ENCODE results near the gene OPN3. TPM values are rescaled to one million over a fixed set of nuclear protein-coding genes. Genes with fewer than 3 reads are reported as not detected.

Gene OPN3
- total RNA-seq, 1 donor from 2014 or later, result 23.3 TPM

DNA sequence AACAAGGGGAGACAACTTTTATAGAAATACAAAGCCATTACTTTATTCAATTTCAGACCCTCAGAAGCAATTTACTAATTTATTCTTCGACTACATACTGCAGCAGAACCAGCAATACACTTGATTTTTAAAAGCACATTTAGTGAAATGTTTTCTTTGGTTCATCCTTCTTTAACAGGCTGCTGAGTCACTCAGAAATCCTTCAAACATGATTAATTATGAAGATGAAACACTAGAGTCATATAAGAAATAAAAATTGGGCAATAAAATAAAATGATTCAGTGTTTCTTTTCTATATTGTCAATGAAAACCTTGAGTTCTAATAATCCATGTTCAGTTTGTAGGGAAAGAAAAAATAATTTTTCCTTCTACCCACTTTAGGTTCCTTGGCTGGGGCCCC is 47.0 kb downstream of the OPN3 start:
- DNase-seq (ENCODE audit: extremely low read depth, low read depth, low spot score), result no peak

GRCh38 chr1:241592273-241592958 is 47.8 kb downstream of the OPN3 start:
- no peak for DNase-seq (ENCODE audit: extremely low read depth, low read depth, low spot score)

DNA sequence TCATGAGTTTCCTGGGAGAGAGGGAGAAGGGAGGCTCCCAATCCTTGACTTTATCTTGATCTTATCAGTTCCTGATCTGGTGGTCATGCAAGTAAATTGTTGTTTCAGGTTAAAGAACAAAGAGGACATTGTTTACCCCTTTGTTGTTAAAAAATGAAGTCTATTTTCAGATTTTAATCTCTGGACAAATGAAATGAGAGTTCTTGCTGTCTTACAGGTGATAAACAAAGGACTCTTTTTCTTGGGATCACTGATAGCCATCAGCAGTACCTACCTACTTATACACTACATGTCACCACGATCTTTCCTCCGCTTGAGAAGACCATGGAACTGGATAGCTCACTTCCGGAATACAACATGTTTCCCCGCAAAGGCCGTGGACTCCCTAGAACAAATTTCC is 48.4 kb downstream of the OPN3 start:
- no peak for DNase-seq (ENCODE audit: extremely low read depth, low read depth, low spot score)

- DNase-seq (ENCODE audit: extremely low read depth, low read depth, low spot score), result no peak
Observed at GRCh38 chr1:241591317-241591716, 48.9 kb downstream of the OPN3 start.

DNA sequence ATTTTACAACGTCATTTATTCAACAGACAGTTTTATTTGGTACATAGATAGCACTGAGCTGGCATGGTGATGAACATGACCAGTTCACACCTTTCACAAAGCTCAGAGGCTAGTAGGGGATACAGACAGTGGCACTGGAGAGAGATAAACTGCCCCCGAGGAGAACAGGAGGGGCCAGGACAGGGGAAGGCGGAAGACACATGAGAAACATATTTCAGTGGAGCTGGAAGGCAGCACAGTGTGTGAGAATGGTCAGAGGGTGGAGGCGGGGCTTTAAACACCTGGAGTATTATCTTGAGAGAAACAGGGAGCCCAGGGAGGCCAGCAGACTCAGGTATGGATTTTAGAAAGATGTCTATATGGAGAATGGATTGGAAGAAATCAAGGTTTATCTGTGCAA is 49.5 kb downstream of the OPN3 start:
- no peak for DNase-seq (ENCODE audit: extremely low read depth, low read depth, low spot score)

DNA sequence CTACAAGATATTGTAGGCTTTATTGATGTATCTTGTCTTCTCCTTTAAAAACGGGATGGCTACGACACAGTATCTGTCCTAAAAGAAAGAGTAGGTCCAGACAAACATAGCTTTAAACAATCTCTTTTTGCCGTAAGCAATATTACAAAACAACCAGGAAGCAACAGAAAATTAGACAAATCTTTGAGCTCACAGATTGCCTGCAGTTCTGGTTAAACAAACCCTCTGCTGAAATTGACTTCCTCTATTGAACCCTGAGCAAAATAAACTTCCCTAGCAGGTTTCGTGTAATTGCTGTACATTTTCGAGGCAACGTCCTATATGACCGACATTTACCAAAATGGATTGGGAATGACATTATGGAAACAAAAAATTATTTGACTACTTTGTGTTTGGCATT is 50.6 kb downstream of the OPN3 start:
- no peak for DNase-seq (ENCODE audit: extremely low read depth, low read depth, low spot score)

- DNase-seq (ENCODE audit: extremely low read depth, low read depth, low spot score), result no peak
Observed at GRCh38 chr1:241586905-241587512, 53.2 kb downstream of the OPN3 start.

GRCh38 chr1:241582921-241583321 is 57.2 kb downstream of the OPN3 start:
- DNase-seq (ENCODE audit: extremely low read depth, low read depth, low spot score), result no peak

GRCh38 chr1:241579434-241579833 is 60.7 kb downstream of the OPN3 start:
- no peak for DNase-seq (ENCODE audit: extremely low read depth, low read depth, low spot score)

DNA sequence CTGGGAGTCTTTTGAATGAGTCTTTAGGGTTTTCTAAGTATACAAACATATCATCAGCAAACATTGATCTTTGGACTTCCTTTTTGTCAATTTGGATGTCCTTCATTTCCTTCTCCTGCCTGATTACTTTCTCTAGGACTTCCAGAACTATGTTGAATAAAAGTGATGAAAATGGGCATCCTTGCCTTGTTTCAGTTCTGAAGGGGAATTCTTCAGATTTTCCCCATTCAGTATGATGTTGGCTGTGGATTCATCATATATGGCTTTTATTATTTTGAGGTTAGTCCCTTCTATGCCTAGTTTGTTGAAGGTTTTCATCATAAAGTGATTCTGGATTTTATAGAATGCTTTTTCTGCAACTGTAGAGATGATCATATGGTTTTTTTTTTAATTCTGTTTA is 66.0 kb downstream of the OPN3 start:
- DNase-seq (ENCODE audit: extremely low read depth, low read depth, low spot score), result no peak

- no peak for DNase-seq (ENCODE audit: extremely low read depth, low read depth, low spot score)
Observed at GRCh38 chr1:241569848-241570247, 70.3 kb downstream of the OPN3 start.

DNA sequence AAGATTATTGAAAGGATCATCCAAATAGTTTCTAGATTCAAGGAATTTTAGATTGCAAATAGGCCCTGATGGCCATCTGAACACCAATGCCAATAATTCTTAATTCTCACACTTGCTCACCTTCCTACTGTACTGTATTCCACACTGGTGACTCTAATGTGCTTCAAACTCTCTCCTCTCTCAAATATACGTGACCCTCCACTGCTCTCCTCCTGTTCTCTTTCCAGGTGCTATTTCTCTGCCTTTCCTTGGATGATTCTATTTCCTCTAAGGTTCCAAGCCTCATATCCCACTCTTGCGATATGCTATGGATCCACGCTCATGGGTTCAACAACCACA is 79.4 kb downstream of the OPN3 start:
- DNase-seq (ENCODE audit: extremely low read depth, low read depth, low spot score), result no peak

GRCh38 chr1:241560146-241560848 is 79.9 kb downstream of the OPN3 start:
- no peak for DNase-seq (ENCODE audit: extremely low read depth, low read depth, low spot score)

DNA sequence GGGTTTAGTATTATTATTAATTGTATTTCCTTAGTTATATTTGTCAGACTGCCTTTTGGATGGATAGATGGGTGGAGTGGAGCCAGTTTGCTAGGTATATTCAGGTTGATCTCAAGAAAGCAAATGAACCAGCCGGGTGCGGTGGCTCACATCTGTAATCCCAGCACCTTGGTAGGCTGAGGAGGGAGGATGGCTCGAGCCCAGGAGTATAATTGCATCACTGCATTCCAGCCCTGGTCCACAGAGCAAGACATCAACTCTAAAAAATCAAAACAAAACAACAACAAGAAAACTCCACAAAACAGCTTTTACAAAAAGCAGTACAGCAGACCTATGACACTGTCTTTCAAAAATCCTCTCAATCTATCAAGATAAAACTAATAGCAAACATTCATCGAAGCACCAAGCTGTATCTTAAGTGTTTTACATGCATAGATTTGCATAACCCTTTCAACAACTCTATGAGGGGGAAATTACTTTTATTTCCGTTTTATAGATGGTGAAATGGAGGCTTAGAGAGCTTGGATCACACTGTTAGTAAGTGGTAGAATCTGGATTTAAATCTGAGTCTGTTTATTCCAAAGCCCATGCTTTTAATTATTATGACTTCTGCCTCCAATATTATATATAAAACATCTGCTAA is 82.5 kb downstream of the OPN3 start:
- DNase-seq (ENCODE audit: extremely low read depth, low read depth, low spot score), result no peak

- DNase-seq (ENCODE audit: extremely low read depth, low read depth, low spot score), result no peak
Observed at GRCh38 chr1:241557031-241557430, 83.1 kb downstream of the OPN3 start.

- no peak for DNase-seq (ENCODE audit: extremely low read depth, low read depth, low spot score)
Observed at GRCh38 chr1:241555526-241555925, 84.6 kb downstream of the OPN3 start.

DNA sequence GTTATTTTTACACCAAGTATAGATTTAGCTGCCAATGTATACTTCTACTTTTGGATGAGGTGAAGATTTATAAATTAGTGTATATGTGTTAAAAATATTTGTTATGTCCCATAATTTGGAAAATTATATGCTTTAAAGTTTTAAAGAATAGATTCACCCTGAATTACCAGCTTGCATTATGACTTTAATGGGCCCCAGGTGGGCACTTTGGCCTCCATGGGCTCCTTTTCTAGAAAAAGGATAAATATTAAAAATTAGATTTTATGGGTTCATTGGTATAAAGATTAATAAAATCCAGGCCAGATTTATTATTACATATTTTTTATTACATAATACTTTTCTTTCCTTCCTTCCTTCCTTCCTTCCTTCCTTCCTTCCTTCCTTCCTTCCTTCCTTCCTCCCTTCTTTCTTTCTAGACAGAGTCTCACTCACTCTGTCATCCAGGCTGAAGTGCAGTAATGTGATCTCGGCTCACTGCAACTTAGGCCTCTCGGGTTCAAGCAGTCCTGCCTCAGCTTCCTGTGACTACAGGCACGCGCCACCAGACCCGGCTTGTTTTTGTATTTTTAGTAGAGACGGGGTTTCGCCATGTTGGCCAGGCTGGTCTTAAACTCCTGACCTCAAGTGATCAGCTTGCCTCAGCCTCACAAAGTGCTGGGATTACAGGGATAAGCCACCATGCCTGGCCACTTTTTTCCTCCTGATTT is 86.1 kb downstream of the OPN3 start:
- no peak for DNase-seq (ENCODE audit: extremely low read depth, low read depth, low spot score)

- DNase-seq (ENCODE audit: extremely low read depth, low read depth, low spot score), result no peak
Observed at GRCh38 chr1:241551759-241552638, 88.2 kb downstream of the OPN3 start.

- no peak for DNase-seq (ENCODE audit: extremely low read depth, low read depth, low spot score)
Observed at GRCh38 chr1:241550318-241550717, 89.9 kb downstream of the OPN3 start.

DNA sequence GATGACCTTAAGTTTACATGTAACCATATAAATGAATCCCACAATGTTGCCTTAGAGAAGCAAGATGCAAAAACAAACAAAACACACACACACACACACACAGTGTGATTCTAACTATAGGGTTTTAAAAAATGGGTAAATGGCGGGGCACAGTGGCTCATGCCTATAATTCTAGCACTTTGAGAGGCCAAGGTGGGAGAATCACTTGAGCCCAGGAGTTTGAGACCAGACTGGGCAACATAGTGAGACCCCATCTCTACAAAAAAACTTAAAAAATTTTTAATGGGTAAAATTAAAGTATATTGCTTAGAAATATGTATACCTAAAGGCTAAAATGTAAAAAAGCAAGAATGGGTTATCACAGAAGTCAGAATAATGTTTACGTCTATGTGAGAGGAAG is 92.2 kb downstream of the OPN3 start:
- DNase-seq (ENCODE audit: extremely low read depth, low read depth, low spot score), result no peak

All from glomerular endothelial cell (primary cell).